RWPE1 (cell line): ENCODE data around the gene GRIN3B.

ENCODE experiments used
- CTCF ChIA-PET: fragments of 350-600 bp; sonication (Branson Sonifier 250); formaldehyde crosslinking; extraction: SDS; loops from one replicate; lab custom pipeline; 2021; lab: Yijun Ruan, JAX
- POLR2A ChIA-PET: fragments of 400-600 bp; formaldehyde crosslinking; extraction: SDS; loops from one replicate; lab custom pipeline; 2020; ENCODE audit warnings: antibody characterized with exemption; ENCODE audit not compliant: low non-redundant PET; lab: Yijun Ruan, JAX
- DNase-seq: peaks from one replicate; pipeline ENCODE4 v3.0.0; 2012; ENCODE audit warnings: low spot score
- H3K27ac ChIP-seq: fragments of 450-650 bp; 2 replicates; pipeline ENCODE4 v1.5.1; 2017
- CTCF ChIP-seq: fragments of 450-650 bp; conservative IDR thresholded peaks from 2 replicates; pipeline ENCODE4 v1.5.1; 2017; ENCODE audit warnings: low read depth, mild to moderate bottlenecking

Gene GRIN3B

DNA sequence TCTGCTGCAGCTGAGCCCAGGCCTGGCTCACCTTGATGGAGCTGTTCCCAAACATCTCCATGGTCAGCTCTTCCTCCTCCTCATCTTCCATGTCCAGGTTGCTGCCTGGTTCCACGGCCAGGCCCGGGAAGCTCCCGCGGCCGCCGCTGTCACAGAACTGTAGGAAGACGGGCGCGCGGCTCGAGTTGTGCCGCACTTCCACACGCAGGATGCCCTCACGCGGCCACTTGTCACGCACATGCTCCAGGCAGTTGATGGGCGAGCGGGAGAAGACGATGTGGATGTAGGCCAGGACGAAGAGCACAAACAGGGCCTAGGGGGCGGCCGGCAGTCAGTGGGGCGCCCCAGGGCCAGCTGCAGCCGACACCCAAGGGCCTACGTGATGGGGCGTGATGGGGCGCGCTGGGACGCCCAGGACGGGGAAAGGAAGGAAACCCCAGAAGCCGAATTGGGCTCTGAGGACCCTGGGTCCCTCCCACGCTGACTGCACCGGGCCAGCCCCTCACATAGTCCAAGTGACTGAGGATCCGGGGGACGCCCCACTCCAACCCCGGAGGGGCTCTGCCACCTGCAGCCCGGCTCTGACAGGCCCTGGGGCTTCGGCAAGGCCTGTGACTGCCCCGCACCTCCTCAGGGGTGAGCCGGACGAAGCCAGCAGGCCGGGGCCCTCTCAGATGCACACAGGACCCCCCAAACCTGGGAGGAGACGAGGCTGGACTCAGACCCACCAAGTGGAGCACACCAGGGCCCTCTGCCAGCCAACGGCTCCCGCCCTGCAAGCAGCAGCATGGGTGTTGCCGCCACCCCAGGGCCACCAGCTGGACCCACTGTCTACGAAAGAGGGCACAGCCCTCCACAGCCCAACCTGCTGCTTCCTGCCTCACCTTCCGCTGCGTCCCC is 14.2 kb downstream of the GRIN3B start:
- peak overlapping the region; percentile 93 for H3K27ac ChIP-seq
- no peak for DNase-seq
- no peak for TF ChIP-seq CTCF
- ChIA-PET POLR2A (no interaction called here), CTCF (interaction anchor here (0.8 kb wide), 1 partner anchor 13 kb away, joined by 4 read pairs; no protein-coding TSS in a partner anchor)

- peak overlapping the region; percentile 93 for H3K27ac ChIP-seq
- TF ChIP-seq CTCF: no peak
- ChIA-PET CTCF (interaction anchor here (0.8 kb wide), 1 partner anchor 14 kb away, joined by 4 read pairs; no protein-coding TSS in a partner anchor), POLR2A (no interaction called here)
- no peak for DNase-seq
These were observed 15.0 kb downstream of the GRIN3B start for GRCh38 chr19:1015061-1015781.

DNA sequence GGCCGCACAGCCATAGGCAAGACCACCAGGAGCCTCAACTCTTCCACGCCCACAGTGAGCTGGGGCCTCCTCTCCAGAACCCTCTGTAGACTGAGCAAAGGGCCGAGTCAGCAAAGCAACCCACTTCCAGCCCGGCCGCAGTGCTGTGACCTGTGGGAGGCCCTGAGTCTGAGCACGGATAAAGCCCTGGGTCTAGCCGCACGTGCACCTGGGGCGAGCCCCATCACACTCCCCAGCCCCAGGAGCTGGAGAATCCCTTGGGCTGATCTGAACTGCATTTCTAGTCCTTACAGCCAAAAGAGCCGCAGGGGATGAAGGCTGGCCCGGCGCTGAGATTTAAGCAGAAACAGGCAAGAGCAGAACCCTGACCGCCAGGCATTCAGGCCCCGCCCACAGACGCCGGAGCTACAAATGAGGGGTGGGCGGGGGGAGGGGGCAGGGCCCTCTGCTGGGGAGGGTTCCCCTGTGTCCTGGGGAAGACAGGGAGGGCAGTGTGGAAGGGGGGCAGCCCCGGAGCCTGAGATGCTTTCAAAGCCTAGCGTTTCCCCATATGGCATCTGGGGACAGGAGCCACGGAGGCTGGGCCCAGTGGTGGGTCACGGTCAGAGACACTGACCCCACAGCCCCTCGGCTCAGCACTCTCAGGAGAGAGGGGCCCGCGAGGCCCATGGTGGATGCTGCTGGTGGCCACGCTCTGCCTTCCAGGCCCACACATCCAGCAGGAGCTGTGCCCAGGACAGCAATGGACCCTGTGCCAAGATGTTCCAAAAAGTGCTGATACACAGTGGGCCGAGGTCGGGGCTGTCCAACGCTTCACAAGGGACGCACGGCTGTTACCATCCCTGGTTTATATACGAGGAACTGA is 15.8 kb downstream of the GRIN3B start:
- no peak for TF ChIP-seq CTCF
- peak overlapping the region; percentile 93 for H3K27ac ChIP-seq
- DNase-seq: no peak
- ChIA-PET POLR2A (no interaction called here), CTCF (no interaction called here)

GRCh38 chr19:1016647-1017114 is 16.5 kb downstream of the GRIN3B start:
- ChIA-PET CTCF (no interaction called here), POLR2A (interaction anchor here (0.6 to 0.8 kb wide), 4 partner anchors 11 to 170 kb away, joined by 3 to 8 read pairs (median 4); no protein-coding TSS in a partner anchor)
- no peak for TF ChIP-seq CTCF
- no peak for DNase-seq
- H3K27ac ChIP-seq: peak overlapping the region; percentile 93

GRCh38 chr19:1017115-1017905 is 17.1 kb downstream of the GRIN3B start:
- no peak for TF ChIP-seq CTCF
- no peak for DNase-seq
- H3K27ac ChIP-seq: peak overlapping the region; percentile 93
- ChIA-PET CTCF (interaction anchor here (0.6 kb wide), 1 partner anchor 1170 kb away, joined by 4 read pairs; no protein-coding TSS in a partner anchor), POLR2A (interaction anchor here (0.6 to 0.8 kb wide), 4 partner anchors 10 to 170 kb away, joined by 3 to 8 read pairs (median 4); no protein-coding TSS in a partner anchor)
